SK-N-SH (cell line): ENCODE measurements around the gene RHBG.

ENCODE experiments used
- GABPA ChIP-seq: IDR thresholded peaks from 2 replicates; pipeline ENCODE4 v1.4.0; 2012; ENCODE audit warnings: low read depth, mild to moderate bottlenecking
- GATA2 ChIP-seq: sonication (generic); formaldehyde crosslinking; IDR thresholded peaks from 2 replicates; pipeline ENCODE4 v1.5.0; 2020; ENCODE audit warnings: mild to moderate bottlenecking, missing genetic modification reagents
- JUND ChIP-seq: IDR thresholded peaks from 2 replicates; pipeline ENCODE4 v1.4.0; 2012
- MXI1 ChIP-seq: IDR thresholded peaks from 2 replicates; pipeline ENCODE4 v1.6.1; 2012; ENCODE audit warnings: mild to moderate bottlenecking, low read depth, low read length, improper control_type of control experiment
- POLR2AphosphoS5 ChIP-seq: IDR thresholded peaks from 2 replicates; pipeline ENCODE4 v1.6.1; 2012; ENCODE audit warnings: low read depth, low read length
- RCOR1 ChIP-seq: fragments of 150-350 bp; IDR thresholded peaks from 2 replicates; pipeline ENCODE4 v1.6.1; 2017; ENCODE audit warnings: antibody characterized with exemption, low read length
- RXRA ChIP-seq: IDR thresholded peaks from 2 replicates; pipeline ENCODE4 v1.4.0; 2012; ENCODE audit warnings: low read depth, mild to moderate bottlenecking, borderline replicate concordance
- TAF1 ChIP-seq: IDR thresholded peaks from 2 replicates; pipeline ENCODE4 v1.6.1; 2012; ENCODE audit warnings: low read depth, mild to moderate bottlenecking, low read length, moderate library complexity, borderline replicate concordance
- TF ChIP-seq, protein P1 (sequence below): fragments of 200-600 bp; sonication (generic); IDR thresholded peaks from 2 replicates; pipeline ENCODE4 v1.6.1; 2017; ENCODE audit warnings: antibody characterized with exemption, mild to moderate bottlenecking, moderate library complexity
- TF ChIP-seq, protein P2 (sequence below): IDR thresholded peaks from 2 replicates; pipeline ENCODE4 v1.4.0; 2012; ENCODE audit warnings: low read depth, borderline replicate concordance

DNA sequence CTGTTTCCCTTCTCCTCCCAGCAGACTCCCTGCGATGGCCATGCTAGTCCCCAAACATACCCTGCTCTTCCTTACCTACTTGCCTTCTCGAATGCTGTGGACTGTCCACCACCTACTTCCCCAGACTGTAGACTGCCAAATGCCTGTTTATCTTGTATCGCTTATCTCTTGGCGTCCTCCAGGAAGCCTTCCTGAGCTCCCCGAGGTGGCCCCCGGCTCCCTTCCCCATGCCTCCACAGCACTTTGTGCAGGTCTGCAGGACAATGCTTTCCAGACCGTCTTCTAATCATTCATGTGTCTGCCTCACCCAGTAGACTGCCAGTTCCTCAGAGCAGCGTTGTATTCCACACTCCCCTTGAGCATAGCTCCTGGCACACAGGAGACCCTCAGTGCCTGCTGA, 41.7 kb downstream of the RHBG start:
- TF ChIP-seq, protein P1, sequence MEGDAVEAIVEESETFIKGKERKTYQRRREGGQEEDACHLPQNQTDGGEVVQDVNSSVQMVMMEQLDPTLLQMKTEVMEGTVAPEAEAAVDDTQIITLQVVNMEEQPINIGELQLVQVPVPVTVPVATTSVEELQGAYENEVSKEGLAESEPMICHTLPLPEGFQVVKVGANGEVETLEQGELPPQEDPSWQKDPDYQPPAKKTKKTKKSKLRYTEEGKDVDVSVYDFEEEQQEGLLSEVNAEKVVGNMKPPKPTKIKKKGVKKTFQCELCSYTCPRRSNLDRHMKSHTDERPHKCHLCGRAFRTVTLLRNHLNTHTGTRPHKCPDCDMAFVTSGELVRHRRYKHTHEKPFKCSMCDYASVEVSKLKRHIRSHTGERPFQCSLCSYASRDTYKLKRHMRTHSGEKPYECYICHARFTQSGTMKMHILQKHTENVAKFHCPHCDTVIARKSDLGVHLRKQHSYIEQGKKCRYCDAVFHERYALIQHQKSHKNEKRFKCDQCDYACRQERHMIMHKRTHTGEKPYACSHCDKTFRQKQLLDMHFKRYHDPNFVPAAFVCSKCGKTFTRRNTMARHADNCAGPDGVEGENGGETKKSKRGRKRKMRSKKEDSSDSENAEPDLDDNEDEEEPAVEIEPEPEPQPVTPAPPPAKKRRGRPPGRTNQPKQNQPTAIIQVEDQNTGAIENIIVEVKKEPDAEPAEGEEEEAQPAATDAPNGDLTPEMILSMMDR, result no peak
- TF ChIP-seq RXRA, result no peak
- TF ChIP-seq, protein P2, sequence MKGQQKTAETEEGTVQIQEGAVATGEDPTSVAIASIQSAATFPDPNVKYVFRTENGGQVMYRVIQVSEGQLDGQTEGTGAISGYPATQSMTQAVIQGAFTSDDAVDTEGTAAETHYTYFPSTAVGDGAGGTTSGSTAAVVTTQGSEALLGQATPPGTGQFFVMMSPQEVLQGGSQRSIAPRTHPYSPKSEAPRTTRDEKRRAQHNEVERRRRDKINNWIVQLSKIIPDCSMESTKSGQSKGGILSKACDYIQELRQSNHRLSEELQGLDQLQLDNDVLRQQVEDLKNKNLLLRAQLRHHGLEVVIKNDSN, result no peak
- TF ChIP-seq GABPA, result no peak
- no peak for TF ChIP-seq MXI1
- TF ChIP-seq GATA2 (CRISPR knock-in tag), result no peak
- no peak for TF ChIP-seq POLR2AphosphoS5
- no peak for TF ChIP-seq RCOR1
- TF ChIP-seq JUND, result no peak
- no peak for TF ChIP-seq TAF1
